Stimulated activated CD8-positive, alpha-beta memory T cell treated with anti-CD3 and anti-CD28 coated beads, Interleukin-12 subunit alpha, Interleukin-12 subunit beta, amount 100 ng/mL, for 24 hours (primary cell): ENCODE data around the gene NEK8.

Experiments
- DNase-seq: peaks from one replicate; pipeline ENCODE4 v3.0.0-alpha.2; 2020; ENCODE audit errors: extremely low read depth

Gene NEK8

GRCh38 chr17:28744972-28745785, 16.6 kb downstream of the NEK8 start:
- DNase-seq = no peak

- no peak for DNase-seq
Measured at GRCh38 chr17:28745786-28746411, 17.3 kb downstream of the NEK8 start.

GRCh38 chr17:28746611-28747050, 18.0 kb downstream of the NEK8 start:
- no peak for DNase-seq

- no peak for DNase-seq
Measured at GRCh38 chr17:28747051-28747691, 18.6 kb downstream of the NEK8 start.

GRCh38 chr17:28747801-28748750, 19.5 kb downstream of the NEK8 start:
- no peak for DNase-seq

GRCh38 chr17:28748852-28749515, 20.4 kb downstream of the NEK8 start:
- DNase-seq = no peak

- DNase-seq = no peak
Measured at GRCh38 chr17:28749516-28750177, 21.1 kb downstream of the NEK8 start.

GRCh38 chr17:28750178-28751047, 21.8 kb downstream of the NEK8 start:
- no peak for DNase-seq

GRCh38 chr17:28751600-28752366, 23.2 kb downstream of the NEK8 start:
- DNase-seq = no peak

- no peak for DNase-seq
Measured at GRCh38 chr17:28755486-28755885, 26.9 kb downstream of the NEK8 start.

- no peak for DNase-seq
Measured at GRCh38 chr17:28756049-28756804, 27.6 kb downstream of the NEK8 start.

GRCh38 chr17:28758411-28759121, 30.0 kb downstream of the NEK8 start:
- no peak for DNase-seq

- no peak for DNase-seq
Measured at GRCh38 chr17:28759256-28759865, 30.8 kb downstream of the NEK8 start.

GRCh38 chr17:28760601-28761562, 32.3 kb downstream of the NEK8 start:
- no peak for DNase-seq

GRCh38 chr17:28763137-28763799, 34.7 kb downstream of the NEK8 start:
- no peak for DNase-seq
